Mucosa of stomach (tissue), 1 donor: ENCODE measurements around the gene SCCPDH.

ENCODE experiments used
- H3K27me3 ChIP-seq: one replicate; pipeline ENCODE4 v1.7.0; 2013; ENCODE audit warnings: mild to moderate bottlenecking, low read length; ENCODE audit not compliant: control insufficient read depth, insufficient read depth
- H3K36me3 ChIP-seq: one replicate; pipeline ENCODE4 v1.7.0; 2013; ENCODE audit warnings: low read length; ENCODE audit not compliant: control insufficient read depth, insufficient read depth
- H3K4me1 ChIP-seq: one replicate; pipeline ENCODE4 v1.7.0; 2013; ENCODE audit warnings: mild to moderate bottlenecking, low read length; ENCODE audit not compliant: control insufficient read depth, insufficient read depth
- H3K4me3 ChIP-seq: one replicate; pipeline ENCODE4 v1.7.0; 2013; ENCODE audit warnings: low read length
- H3K9ac ChIP-seq: one replicate; pipeline ENCODE4 v1.7.0; 2013; ENCODE audit warnings: mild to moderate bottlenecking, low read length, moderate library complexity
- H3K9me3 ChIP-seq: one replicate; pipeline ENCODE4 v1.7.0; 2013; ENCODE audit warnings: mild to moderate bottlenecking, low read length, moderate library complexity; ENCODE audit not compliant: control insufficient read depth
- donor health status: Pancreatic carcinoma.

SCCPDH gene

GRCh38 chr1:246791303-246791918 is 67.2 kb downstream of the SCCPDH start:
- no peak overlapping the region for H3K4me3 ChIP-seq
- H3K36me3 ChIP-seq = no peaks in the 10 kb centered on the region
- H3K9me3 ChIP-seq = no peaks in the 10 kb centered on the region
- no peaks in the 10 kb centered on the region for H3K4me1 ChIP-seq
- peaks cover 7% of the 10 kb centered on the region for H3K27me3 ChIP-seq
- no peak overlapping the region for H3K9ac ChIP-seq

GRCh38 chr1:246792603-246793002 is 68.4 kb downstream of the SCCPDH start:
- no peak overlapping the region for H3K9ac ChIP-seq
- no peak overlapping the region for H3K4me3 ChIP-seq
- no peaks in the 10 kb centered on the region for H3K4me1 ChIP-seq
- H3K9me3 ChIP-seq = no peaks in the 10 kb centered on the region
- no peaks in the 10 kb centered on the region for H3K36me3 ChIP-seq
- peaks cover 7% of the 10 kb centered on the region for H3K27me3 ChIP-seq

DNA sequence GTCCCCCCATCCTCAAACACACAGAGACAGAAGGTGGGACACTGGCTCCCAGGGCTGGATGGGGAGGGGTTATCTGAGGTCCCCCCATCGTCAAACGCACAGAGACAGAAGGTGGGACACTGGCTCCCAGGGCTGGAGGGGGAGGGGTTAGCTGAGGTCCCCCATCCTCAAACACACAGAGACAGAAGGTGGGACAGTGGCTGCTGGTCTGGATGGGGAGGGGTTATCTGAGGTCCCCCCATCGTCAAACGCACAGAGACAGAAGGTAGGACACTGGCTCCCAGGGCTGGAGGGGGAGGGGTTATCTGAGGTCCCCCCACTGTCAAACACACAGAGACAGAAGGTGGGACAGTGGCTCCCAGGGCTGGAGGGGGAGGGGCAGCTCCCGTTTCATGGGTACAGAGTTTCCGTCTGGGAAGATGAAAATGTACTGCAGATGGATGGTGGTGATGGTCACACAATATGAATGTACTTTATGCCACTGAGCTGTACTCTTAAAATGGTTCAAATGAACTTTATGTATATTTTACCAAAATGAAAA is 69.2 kb downstream of the SCCPDH start:
- no peaks in the 10 kb centered on the region for H3K9me3 ChIP-seq
- H3K4me3 ChIP-seq = no peak overlapping the region
- H3K4me1 ChIP-seq = no peaks in the 10 kb centered on the region
- peaks cover 7% of the 10 kb centered on the region for H3K27me3 ChIP-seq
- no peak overlapping the region for H3K9ac ChIP-seq
- no peaks in the 10 kb centered on the region for H3K36me3 ChIP-seq

GRCh38 chr1:246794048-246794827 is 70.0 kb downstream of the SCCPDH start:
- H3K9ac ChIP-seq = no peak overlapping the region
- no peaks in the 10 kb centered on the region for H3K4me1 ChIP-seq
- H3K36me3 ChIP-seq = no peaks in the 10 kb centered on the region
- H3K4me3 ChIP-seq = no peak overlapping the region
- H3K27me3 ChIP-seq = peaks cover 7% of the 10 kb centered on the region
- no peaks in the 10 kb centered on the region for H3K9me3 ChIP-seq

- no peaks in the 10 kb centered on the region for H3K36me3 ChIP-seq
- no peaks in the 10 kb centered on the region for H3K4me1 ChIP-seq
- H3K9ac ChIP-seq = no peak overlapping the region
- no peaks in the 10 kb centered on the region for H3K9me3 ChIP-seq
- no peaks in the 10 kb centered on the region for H3K27me3 ChIP-seq
- no peak overlapping the region for H3K4me3 ChIP-seq
Measured at GRCh38 chr1:246794828-246795671, 70.8 kb downstream of the SCCPDH start.

GRCh38 chr1:246795906-246796694 is 71.9 kb downstream of the SCCPDH start:
- H3K4me3 ChIP-seq = no peak overlapping the region
- no peak overlapping the region for H3K9ac ChIP-seq
- H3K27me3 ChIP-seq = no peaks in the 10 kb centered on the region
- no peaks in the 10 kb centered on the region for H3K36me3 ChIP-seq
- no peaks in the 10 kb centered on the region for H3K9me3 ChIP-seq
- no peaks in the 10 kb centered on the region for H3K4me1 ChIP-seq

DNA sequence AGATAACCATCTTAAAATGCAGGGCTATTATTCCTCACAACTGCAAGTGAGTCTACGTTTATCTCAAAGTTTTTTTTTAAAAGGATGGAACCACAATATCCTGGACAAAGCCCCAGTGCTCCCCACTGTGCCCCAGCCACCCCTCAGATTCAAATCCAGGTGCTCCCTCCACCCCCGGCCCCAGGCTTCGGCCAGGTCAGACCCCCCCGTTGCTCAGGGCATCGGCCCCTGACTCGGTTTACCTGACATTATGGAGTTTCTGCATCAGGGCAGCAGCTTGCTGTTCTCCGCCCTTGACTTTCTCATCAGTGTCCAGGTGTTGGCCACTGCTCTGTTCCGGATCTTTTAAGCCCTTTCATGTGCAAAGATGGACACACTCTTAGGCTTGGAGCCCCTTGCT is 72.9 kb downstream of the SCCPDH start:
- Histone ChIP-seq H3K27me3 (no peaks in the 10 kb centered on the region), H3K4me3 (no peak overlapping the region), H3K9me3 (no peaks in the 10 kb centered on the region), H3K4me1 (no peaks in the 10 kb centered on the region), H3K36me3 (no peaks in the 10 kb centered on the region), H3K9ac (no peak overlapping the region)

DNA sequence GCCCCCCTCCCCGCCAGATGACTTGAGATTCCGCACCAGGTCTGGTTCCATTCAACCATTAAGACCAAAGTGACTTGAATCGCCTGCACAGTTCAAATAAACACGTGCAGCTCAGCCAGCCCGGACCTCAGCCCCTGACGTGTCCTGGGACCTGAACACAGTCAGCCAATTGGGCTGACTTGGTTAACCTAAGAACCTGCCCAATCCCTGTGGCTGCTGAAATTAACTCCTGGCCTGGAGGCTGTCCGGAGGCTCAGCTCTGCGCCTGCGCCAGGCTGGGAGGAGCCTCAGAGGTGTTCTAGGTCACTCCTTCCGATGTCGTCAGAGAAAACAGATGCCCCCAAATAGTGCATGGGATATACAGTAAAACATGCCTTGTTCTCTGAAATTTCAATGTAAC is 73.4 kb downstream of the SCCPDH start:
- no peak overlapping the region for H3K4me3 ChIP-seq
- no peaks in the 10 kb centered on the region for H3K9me3 ChIP-seq
- H3K27me3 ChIP-seq = no peaks in the 10 kb centered on the region
- no peaks in the 10 kb centered on the region for H3K36me3 ChIP-seq
- H3K4me1 ChIP-seq = no peaks in the 10 kb centered on the region
- H3K9ac ChIP-seq = no peak overlapping the region

DNA sequence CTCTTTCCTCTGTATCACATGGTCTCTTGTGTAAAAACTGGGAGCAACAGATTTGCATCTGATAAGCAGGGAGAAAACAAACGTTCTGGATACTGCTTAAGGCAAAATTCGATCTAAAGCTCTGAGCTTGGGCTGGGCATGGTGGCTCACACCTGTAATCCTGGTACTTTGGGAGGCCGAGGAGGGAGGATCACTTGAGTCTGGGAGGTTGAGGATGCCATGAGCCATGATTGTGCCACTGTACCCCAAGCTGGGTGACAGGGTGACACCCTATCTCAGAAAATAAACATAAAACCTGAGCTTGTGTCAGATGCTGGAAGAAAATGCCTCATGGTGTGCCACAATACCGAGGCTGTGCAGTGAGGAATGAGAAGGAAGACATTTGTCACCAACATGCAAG is 73.9 kb downstream of the SCCPDH start:
- Histone ChIP-seq H3K9ac (no peak overlapping the region), H3K4me1 (no peaks in the 10 kb centered on the region), H3K36me3 (no peaks in the 10 kb centered on the region), H3K4me3 (no peak overlapping the region), H3K9me3 (no peaks in the 10 kb centered on the region), H3K27me3 (no peaks in the 10 kb centered on the region)

- no peaks in the 10 kb centered on the region for H3K27me3 ChIP-seq
- H3K4me1 ChIP-seq = no peaks in the 10 kb centered on the region
- no peaks in the 10 kb centered on the region for H3K36me3 ChIP-seq
- H3K9ac ChIP-seq = no peak overlapping the region
- H3K9me3 ChIP-seq = no peaks in the 10 kb centered on the region
- no peak overlapping the region for H3K4me3 ChIP-seq
Measured at GRCh38 chr1:246798606-246799496, 74.6 kb downstream of the SCCPDH start.

DNA sequence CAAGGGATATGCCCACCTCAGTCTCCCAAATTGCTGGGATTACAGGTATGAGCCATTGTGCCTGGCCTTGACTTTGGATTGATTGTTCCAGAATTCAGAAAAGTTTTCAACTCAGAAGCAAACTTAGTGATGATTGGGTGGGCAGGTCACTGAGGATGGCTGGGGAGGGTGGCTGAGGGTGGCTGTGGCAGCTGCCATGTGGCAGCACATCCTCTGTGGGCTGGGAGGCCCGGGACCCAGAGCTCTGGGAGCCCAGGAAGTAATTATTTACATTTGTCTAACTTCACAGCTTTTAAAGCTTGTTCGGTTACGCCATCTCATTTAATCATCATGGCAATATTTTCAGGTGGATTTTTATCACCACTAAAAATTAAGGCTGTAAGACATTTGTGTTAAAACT is 76.1 kb downstream of the SCCPDH start:
- no peaks in the 10 kb centered on the region for H3K4me1 ChIP-seq
- no peak overlapping the region for H3K9ac ChIP-seq
- no peaks in the 10 kb centered on the region for H3K36me3 ChIP-seq
- H3K9me3 ChIP-seq = no peaks in the 10 kb centered on the region
- H3K27me3 ChIP-seq = no peaks in the 10 kb centered on the region
- no peak overlapping the region for H3K4me3 ChIP-seq
